WTC11 (cell line): ENCODE results near the gene CSTPP1. TPM values are rescaled to one million over a fixed set of nuclear protein-coding genes. Genes with fewer than 3 reads are reported as not detected.
A peak's percentile ranks its signal among the peaks of the same experiment; 100 is the strongest.

Experiments used
- ATAC-seq: fragments of 200-7000 bp; cut with Tn5 transposase; 2 replicates; pipeline ENCODE4 v1.10.0; 2021; ENCODE audit warnings: mild to moderate bottlenecking, moderate library complexity
- CTCF ChIA-PET: fragments of 300-600 bp; sonication (Branson Sonifier 250); formaldehyde crosslinking; loops from one replicate; lab custom pipeline; 2021; ENCODE audit warnings: antibody characterized with exemption; lab: Charles Lee
- POLR2A ChIA-PET: fragments of 350-600 bp; sonication (Branson Sonifier 250); formaldehyde crosslinking; loops from one replicate; lab custom pipeline; 2021; ENCODE audit warnings: antibody characterized with exemption; lab: Charles Lee
- DNase-seq: peaks from one replicate; pipeline ENCODE4 v3.0.0; 2021; ENCODE audit warnings: low spot score
- H3K27ac Mint-ChIP-seq: 2 replicates; pipeline ENCODE4 v1.8.0; 2021; ENCODE audit warnings: mixed read lengths
- H3K27me3 Mint-ChIP-seq: 2 replicates; pipeline ENCODE4 v1.8.0; 2021; ENCODE audit warnings: low read depth, mild to moderate bottlenecking, moderate library complexity, mixed read lengths
- H3K36me3 Mint-ChIP-seq: 2 replicates; pipeline ENCODE4 v1.8.0; 2021; ENCODE audit warnings: mixed read lengths
- H3K4me1 Mint-ChIP-seq: 2 replicates; pipeline ENCODE4 v1.8.0; 2022; ENCODE audit warnings: mixed read lengths
- H3K4me3 Mint-ChIP-seq: 2 replicates; pipeline ENCODE4 v1.8.0; 2021; ENCODE audit warnings: mild to moderate bottlenecking, moderate library complexity, mixed read lengths
- H3K9me3 Mint-ChIP-seq: 2 replicates; pipeline ENCODE4 v1.8.0; 2021; ENCODE audit warnings: mixed read lengths
- CDX4 ChIP-seq: fragments of 250-450 bp; sonication (Bioruptor Pico); IDR thresholded peaks from 2 replicates; pipeline ENCODE4 v1.9.0; 2021; ENCODE audit warnings: moderate library complexity, mild to moderate bottlenecking, inconsistent platforms, borderline replicate concordance
- CREM ChIP-seq: sonication (generic); formaldehyde crosslinking; IDR thresholded peaks from 2 replicates; pipeline ENCODE4 v1.8.1; 2022; ENCODE audit warnings: mild to moderate bottlenecking, missing genetic modification reagents, moderate library complexity
- FOXP4 ChIP-seq: sonication (generic); formaldehyde crosslinking; IDR thresholded peaks from 2 replicates; pipeline ENCODE4 v1.8.0; 2022; ENCODE audit warnings: mild to moderate bottlenecking, missing genetic modification reagents
- HMGXB4 ChIP-seq: sonication (generic); formaldehyde crosslinking; IDR thresholded peaks from 2 replicates; pipeline ENCODE4 v1.8.1; 2023; ENCODE audit warnings: mild to moderate bottlenecking, moderate library complexity, missing genetic modification reagents
- MYBL2 ChIP-seq: sonication (generic); formaldehyde crosslinking; IDR thresholded peaks from 2 replicates; pipeline ENCODE4 v1.8.1; 2023; ENCODE audit warnings: mild to moderate bottlenecking, moderate library complexity, missing genetic modification reagents
- PRDM15 ChIP-seq: sonication (generic); formaldehyde crosslinking; IDR thresholded peaks from 2 replicates; pipeline ENCODE4 v1.8.0; 2022; ENCODE audit warnings: missing genetic modification reagents
- TP53 ChIP-seq: sonication (generic); formaldehyde crosslinking; IDR thresholded peaks from 2 replicates; pipeline ENCODE4 v1.8.1; 2023; ENCODE audit warnings: mild to moderate bottlenecking, missing genetic modification reagents
- ZBTB43 ChIP-seq: sonication (generic); formaldehyde crosslinking; IDR thresholded peaks from 2 replicates; pipeline ENCODE4 v1.8.1; 2023; ENCODE audit warnings: mild to moderate bottlenecking, missing genetic modification reagents
- ZNF425 ChIP-seq: fragments of 250-450 bp; sonication (Bioruptor Pico); conservative IDR thresholded peaks from 2 replicates; pipeline ENCODE4 v1.9.0; 2021; ENCODE audit warnings: mild to moderate bottlenecking
- total RNA-seq: library from RNA; stranded (reverse); gene quantifications from 3 replicates; pipeline ENCODE4 v1.2.3, GENCODE V29; 2021

CSTPP1 gene
- total RNA-seq, 1 experiment from 2014 or later, result 23.6 TPM

GRCh38 chr11:47139878-47140277 is 203.3 kb downstream of the CSTPP1 start (continued):
- TF ChIP-seq ZBTB43 (CRISPR knock-in tag), result no peak
- no peak for TF ChIP-seq FOXP4 (CRISPR knock-in tag)

GRCh38 chr11:47143322-47143721 is 206.8 kb downstream of the CSTPP1 start:
- Mint-ChIP-seq H3K27me3 (no peaks in the 10 kb centered on the region), H3K4me1 (peaks cover 8% of the 10 kb centered on the region; the same call in 1 of the 2 replicates)
- POLR2A ChIA-PET, result no interaction called here
- TF ChIP-seq ZNF425 (no peak), TP53 (CRISPR knock-in tag) (no peak), CDX4 (CRISPR knock-in tag) (no peak), CREM (CRISPR knock-in tag) (no peak), HMGXB4 (CRISPR knock-in tag) (no peak), MYBL2 (CRISPR knock-in tag) (no peak), FOXP4 (CRISPR knock-in tag) (no peak), PRDM15 (CRISPR knock-in tag) (peak; percentile 29; the same call in 1 of the 2 replicates)
- TF ChIP-seq, all 79 proteins: peak for 1
- CTCF ChIA-PET, result interaction anchor here (0.6 to 3.8 kb wide), 3 partner anchors 10 to 301 kb away, joined by 3 to 31 read pairs (median 4); no protein-coding TSS in a partner anchor
- Mint-ChIP-seq H3K9me3 (no peaks in the 10 kb centered on the region), H3K4me3 (no peak overlapping the region), H3K27ac (no peak overlapping the region), H3K36me3 (no peaks in the 10 kb centered on the region)
- ATAC-seq (no peak; the same call in none of the 2 replicates), DNase-seq (no peak)
